IMR-90 (cell line): Measurements from ENCODE around the gene ZNF791. TPM values are rescaled to one million over a fixed set of nuclear protein-coding genes. Genes with fewer than 3 reads are reported as not detected.

Experiments
- ATAC-seq: fragments of 200-7000 bp; cut with Tn5 transposase; 2 replicates; pipeline ENCODE4 v1.9.1; 2020; ENCODE audit warnings: low read depth, mild to moderate bottlenecking, moderate library complexity
- BruUV-seq: library from RNA; stranded (reverse); fragments of 400-500 nt; replicated peaks from 2 replicates; lab custom pipeline; 2021; lab: Mats Ljungman, UMichigan
- CTCF ChIA-PET: fragments of 300-600 bp; formaldehyde crosslinking; extraction: SDS; loops from one replicate; lab custom pipeline; 2021; ENCODE audit warnings: antibody characterized with exemption; lab: Yijun Ruan, JAX
- POLR2A ChIA-PET: fragments of 300-600 bp; sonication (Branson Sonifier 250); formaldehyde crosslinking; loops from one replicate; lab custom pipeline; 2022; ENCODE audit warnings: antibody characterized with exemption; ENCODE audit not compliant: unreplicated experiment; lab: Charles Lee
- DNase-seq: peaks from one replicate; pipeline ENCODE4 v3.0.0; 2013
- H2AFZ ChIP-seq: replicated peaks from 2 replicates; pipeline ENCODE3; 2013; ENCODE audit warnings: low read length, mild to moderate bottlenecking; ENCODE audit not compliant: poor library complexity
- H2AK5ac ChIP-seq: 2 replicates; pipeline ENCODE4 v1.6.1; 2013; ENCODE audit warnings: low read depth, low read length, inconsistent platforms
- H2AK9ac ChIP-seq: replicated peaks from 2 replicates; pipeline ENCODE3; 2013; ENCODE audit warnings: mild to moderate bottlenecking, low read depth, low read length, moderate library complexity; ENCODE audit not compliant: poor library complexity
- H2BK120ac ChIP-seq: 2 replicates; pipeline ENCODE4 v1.6.1; 2013; ENCODE audit warnings: low read depth, low read length, inconsistent platforms
- H2BK15ac ChIP-seq: 3 replicates; pipeline ENCODE4 v1.6.1; 2013; ENCODE audit warnings: low read depth, low read length, inconsistent platforms
- H2BK20ac ChIP-seq: 2 replicates; pipeline ENCODE4 v1.6.1; 2013; ENCODE audit warnings: low read depth, mild to moderate bottlenecking, inconsistent platforms, low read length, moderate library complexity
- H2BK5ac ChIP-seq: 2 replicates; pipeline ENCODE4 v1.6.1; 2013; ENCODE audit warnings: mild to moderate bottlenecking, low read depth, low read length, inconsistent platforms; ENCODE audit not compliant: poor library complexity, severe bottlenecking
- H3K14ac ChIP-seq: replicated peaks from 2 replicates; pipeline ENCODE4 v1.6.1; 2013; ENCODE audit warnings: low read depth, low read length, inconsistent platforms
- H3K18ac ChIP-seq: 2 replicates; pipeline ENCODE4 v1.6.1; 2013; ENCODE audit warnings: low read depth, low read length, control low read depth
- H3K23ac ChIP-seq: 2 replicates; pipeline ENCODE4 v1.6.1; 2013; ENCODE audit warnings: low read depth, low read length, inconsistent platforms
- H3K27ac ChIP-seq: 2 replicates; pipeline ENCODE4 v1.5.1; 2013; ENCODE audit warnings: mild to moderate bottlenecking, control low read depth, low read length; ENCODE audit not compliant: insufficient read depth
- H3K27me3 ChIP-seq: 2 replicates; pipeline ENCODE4 v1.6.1; 2013; ENCODE audit warnings: low read length; ENCODE audit not compliant: control insufficient read depth, insufficient read depth
- H3K36me3 ChIP-seq: 2 replicates; pipeline ENCODE4 v1.6.1; 2013; ENCODE audit warnings: low read length, mixed read lengths; ENCODE audit not compliant: control insufficient read depth, insufficient read depth
- H3K4ac ChIP-seq: 2 replicates; pipeline ENCODE4 v1.6.1; 2013; ENCODE audit warnings: low read depth, low read length, inconsistent platforms
- H3K4me1 ChIP-seq: 2 replicates; pipeline ENCODE4 v1.6.1; 2013; ENCODE audit warnings: low read length, mixed read lengths; ENCODE audit not compliant: control insufficient read depth, insufficient read depth
- H3K4me2 ChIP-seq: 2 replicates; pipeline ENCODE4 v1.6.1; 2013; ENCODE audit warnings: low read depth, mild to moderate bottlenecking, control low read depth, low read length, moderate library complexity
- H3K4me3 ChIP-seq: 2 replicates; pipeline ENCODE4 v1.5.1; 2013; ENCODE audit warnings: low read depth, mild to moderate bottlenecking, control low read depth, low read length, moderate library complexity; ENCODE audit not compliant: insufficient read depth
- H3K56ac ChIP-seq: 2 replicates; pipeline ENCODE4 v1.6.1; 2013; ENCODE audit warnings: low read length, inconsistent platforms; ENCODE audit not compliant: insufficient read depth; ENCODE audit errors: extremely low read depth
- H3K79me1 ChIP-seq, 2 experiments: 2 replicates each; pipeline ENCODE4 v1.6.1; 2013; ENCODE audit warnings: low read length in 2 of 2, inconsistent platforms in 1 of 2, low read depth in 1 of 2
- H3K9ac ChIP-seq: 2 replicates; pipeline ENCODE4 v1.6.1; 2013; ENCODE audit warnings: low read depth, low read length, control low read depth
- H3K9me1 ChIP-seq: 2 replicates; pipeline ENCODE4 v1.6.1; 2013; ENCODE audit warnings: low read length, inconsistent platforms; ENCODE audit not compliant: insufficient read depth
- H3K9me3 ChIP-seq: 2 replicates; pipeline ENCODE4 v1.6.1; 2013; ENCODE audit warnings: low read length; ENCODE audit not compliant: control insufficient read depth, insufficient read depth
- H4K20me1 ChIP-seq: 2 replicates; pipeline ENCODE4 v1.6.1; 2013; ENCODE audit warnings: low read length, inconsistent platforms; ENCODE audit not compliant: insufficient read depth
- H4K5ac ChIP-seq: 2 replicates; pipeline ENCODE4 v1.6.1; 2013; ENCODE audit warnings: mild to moderate bottlenecking, low read depth, low read length, control low read depth
- H4K8ac ChIP-seq, 2 experiments: 2 replicates each; pipeline ENCODE4 v1.6.1; 2013; ENCODE audit warnings: low read depth in 2 of 2, low read length in 2 of 2, control low read depth in 1 of 2, inconsistent platforms in 1 of 2
- H4K91ac ChIP-seq: 2 replicates; pipeline ENCODE4 v1.6.1; 2013; ENCODE audit warnings: low read depth, low read length, inconsistent platforms; ENCODE audit not compliant: insufficient read depth
- CTCF ChIP-seq: conservative IDR thresholded peaks from 2 replicates; pipeline ENCODE4 v1.5.1; 2012; ENCODE audit warnings: mild to moderate bottlenecking, low read depth, low read length, improper control_type of control experiment
- MXI1 ChIP-seq: IDR thresholded peaks from 2 replicates; pipeline ENCODE4 v1.6.1; 2012; ENCODE audit warnings: low read depth, mild to moderate bottlenecking, low read length, moderate library complexity, borderline replicate concordance
- RCOR1 ChIP-seq: IDR thresholded peaks from 2 replicates; pipeline ENCODE4 v1.6.1; 2012; ENCODE audit warnings: mild to moderate bottlenecking, low read length, improper control_type of control experiment; ENCODE audit not compliant: insufficient replicate concordance
- WGBS, 2 experiments: methylation state at CpG; one replicate each; pipeline versions ENCODE4 v1.1.5 to v1.1.7; 2013; ENCODE audit warnings: missing lambda C conversion rate in 2 of 2; ENCODE audit not compliant: insufficient read length in 1 of 2; ENCODE audit errors: extremely low coverage in 2 of 2; 5-methylcytosine and 5-hydroxymethylcytosine counted together
- dilution Hi-C: fragments of 300-500 bp; cut with HindIII; formaldehyde crosslinking; loops from one replicate; pipeline ENCODE4 v1.14.3; 2018; ENCODE audit warnings: low sequenced_read_pairs; ENCODE audit not compliant: unreplicated experiment
- in situ Hi-C: fragments of 300-500 bp; cut with MboI; formaldehyde crosslinking; loops from 3 replicates; pipeline ENCODE4 v1.14.3; 2019; ENCODE audit warnings: low sequenced_read_pairs, inconsistent platforms, mixed read lengths
- intact Hi-C: fragments of 100-400 bp; cut with micrococcal nuclease; formaldehyde crosslinking; loops from 2 replicates; pipeline ENCODE4 v1.10.0; 2022
- polyA plus RNA-seq, 3 experiments: library from polyadenylated mRNA; depleted of rRNA; stranded (reverse); fragments of >200 nt; gene quantifications; 2 replicates each; pipeline ENCODE4 v1.2.3, GENCODE V29; 2012; ENCODE audit warnings: low replicate concordance in 1 of 3
- total RNA-seq: library from RNA; depleted of rRNA; stranded (reverse); fragments of >200 nt; gene quantifications from 2 replicates; pipeline ENCODE4 v1.2.3, GENCODE V29; 2012

The ZNF791 gene
- total and polyA plus RNA-seq, 2 of the 4 experiments (the other 2 are of a cell fraction): 7.1 to 15.8 TPM

DNA sequence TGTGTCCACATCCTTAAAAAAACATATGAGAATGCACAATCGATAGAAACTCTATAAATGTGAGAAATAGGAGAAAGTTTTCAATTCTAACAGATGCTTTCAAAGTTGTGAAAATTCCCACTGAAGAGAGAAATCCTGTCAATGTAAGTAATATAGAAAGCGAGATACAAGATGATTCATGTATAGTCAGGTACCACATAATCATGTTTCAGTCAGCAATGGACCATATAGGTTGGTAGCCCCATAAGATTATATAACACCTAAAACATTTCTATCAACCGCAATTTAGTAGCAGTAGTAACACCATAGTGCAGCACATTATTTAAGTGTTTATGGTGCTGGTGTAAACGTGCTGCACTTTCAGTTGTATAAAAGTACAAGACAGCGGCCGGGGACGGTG lies 18.5 kb downstream of the ZNF791 start:
- ATAC-seq: no peak
- Histone ChIP-seq H3K4me1 (no peaks in the 10 kb centered on the region), H2BK20ac (no peak overlapping the region), H3K79me1 (peaks cover 6 to 12% of the 10 kb centered on the region in 2 experiments), H3K9ac (no peak overlapping the region), H3K56ac (no peak overlapping the region), H3K4me2 (no peak overlapping the region), H4K5ac (no peak overlapping the region), H3K27me3 (no peaks in the 10 kb centered on the region), H3K36me3 (peaks cover 64% of the 10 kb centered on the region), H2AK5ac (no peak overlapping the region), H4K8ac (no peak overlapping the region), H2AK9ac (no peak overlapping the region), H3K23ac (no peak overlapping the region), H3K9me1 (no peaks in the 10 kb centered on the region), H2BK120ac (no peak overlapping the region), H2BK5ac (no peak overlapping the region), H3K14ac (no peak overlapping the region), H3K4ac (no peak overlapping the region), H2BK15ac (no peak overlapping the region), H4K20me1 (no peaks in the 10 kb centered on the region), H3K4me3 (no peak overlapping the region), H3K27ac (no peak overlapping the region), H2AFZ (no peak overlapping the region), H3K18ac (no peak overlapping the region), H4K91ac (no peak overlapping the region), H3K9me3 (peaks cover 56% of the 10 kb centered on the region)
- ChIA-PET CTCF (no interaction called here), POLR2A (no interaction called here)
- intact Hi-C loops (no loop called here), in situ Hi-C loops (no loop called here), dilution Hi-C loops (no loop called here)
- DNase-seq: no peak
- no peak for TF ChIP-seq CTCF
- no peak for TF ChIP-seq MXI1
- no peak for TF ChIP-seq RCOR1
- no CpG with 5 or more reads among the region's 7 CpGs for WGBS, 2 experiments
- BruUV-seq: no TSS peak
